DMS 273 treated with DMSO at 0.1 percent for 48 hours (cell line): Measurements from ENCODE around the gene SCYGR7.

Experiments
- DNase-seq: peaks from one replicate; lab custom pipeline; 2025; lab: John Stamatoyannopoulos, UW

SCYGR7 gene

GRCh38 chr2:227759411-227760118, 31.4 kb downstream of the SCYGR7 start:
- DNase-seq = no peak

- no peak for DNase-seq
These were observed 33.8 kb downstream of the SCYGR7 start for GRCh38 chr2:227761740-227762476.

- no peak for DNase-seq
These were observed 37.7 kb downstream of the SCYGR7 start for GRCh38 chr2:227765788-227766372.

GRCh38 chr2:227766373-227766883, 38.3 kb downstream of the SCYGR7 start:
- peak; percentile 9 for DNase-seq

GRCh38 chr2:227767830-227768229, 39.7 kb downstream of the SCYGR7 start:
- no peak for DNase-seq

- DNase-seq = no peak
These were observed 44.1 kb downstream of the SCYGR7 start for GRCh38 chr2:227772197-227772661.

GRCh38 chr2:227772932-227773331, 44.8 kb downstream of the SCYGR7 start:
- no peak for DNase-seq

GRCh38 chr2:227774011-227774624, 46.0 kb downstream of the SCYGR7 start:
- DNase-seq = no peak

GRCh38 chr2:227774895-227775842, 47.0 kb downstream of the SCYGR7 start:
- DNase-seq = no peak
